ENCODE data around the gene CAMK4. TPM values are rescaled to one million over a fixed set of nuclear protein-coding genes. Genes with fewer than 3 reads are reported as not detected.

CAMK4 gene
- total and polyA plus RNA-seq, 2 donors (not counting 3 experiments of a cell fraction or from before 2014, with no cell fraction given), result 2.2 to 5.4 TPM

GRCh38 chr5:111535879-111536549 lies 311.8 kb downstream of the CAMK4 start:
- Histone ChIP-seq H3K9me1 (replicated peaks; ENCODE audit: control insufficient read depth, extremely low read depth, insufficient read depth, low read length) (no peaks in the 10 kb centered on the region), H3K4me1 (ENCODE audit: control insufficient read depth, extremely low read depth, insufficient read depth, low read length) (no peaks in the 10 kb centered on the region), H3K9ac (replicated peaks; ENCODE audit: extremely low read depth, insufficient read depth, low read length) (no peak overlapping the region), H2AFZ (ENCODE audit: low read depth, low read length) (no peak overlapping the region), H3K4me2 (ENCODE audit: insufficient read depth, low read length) (no peak overlapping the region), H3K79me2 (ENCODE audit: control insufficient read depth, insufficient read depth, low read length) (no peaks in the 10 kb centered on the region), H3K27me3 (ENCODE audit: control insufficient read depth in 2 of 2, insufficient read depth in 2 of 2, low read length in 2 of 2) (no peaks in the 10 kb centered on the region), H3K27ac (ENCODE audit: insufficient read depth, low read depth, low read length) (no peak overlapping the region), H3K4me3 (replicated peaks in 1 of 3; ENCODE audit: insufficient read depth in 1 of 3, low read depth in 1 of 3, low read length in 3 of 3) (no peak overlapping the region), H3K36me3 (ENCODE audit: control insufficient read depth in 2 of 2, extremely low read depth in 1 of 2, insufficient read depth in 2 of 2, low read length in 2 of 2) (no peaks in the 10 kb centered on the region), H3K9me3 (replicated peaks; ENCODE audit: control insufficient read depth, insufficient read depth, low read length) (no peaks in the 10 kb centered on the region), H4K20me1 (replicated peaks; ENCODE audit: control insufficient read depth, extremely low read depth, insufficient read depth, low read length) (no peaks in the 10 kb centered on the region)
- ChIA-PET POLR2A (no interaction called here), CTCF (interaction anchor here (1.2 to 3.7 kb wide), 2 partner anchors 14 to 16 kb away, joined by 4 to 15 read pairs; no protein-coding TSS in a partner anchor)
- TF ChIP-seq GATA2 (IDR thresholded peaks at IDR 0.05; ENCODE audit: insufficient read depth, insufficient read length, low read depth, low read length) (no peak), JUN (IDR thresholded peaks at IDR 0.05; ENCODE audit: borderline replicate concordance, insufficient read depth, insufficient read length, low read depth) (no peak), FOS (IDR thresholded peaks at IDR 0.05; ENCODE audit: borderline replicate concordance, insufficient read depth, low read length) (no peak), POLR2AphosphoS5 (IDR thresholded peaks at IDR 0.05; ENCODE audit: insufficient read depth, low read depth, low read length) (no peak), MAX (IDR thresholded peaks at IDR 0.05; ENCODE audit: insufficient read depth, insufficient read length) (no peak), POLR2A (IDR thresholded peaks at IDR 0.05; ENCODE audit: low read depth, low read length) (no peak), CTCF (IDR thresholded peaks at IDR 0.05; ENCODE audit: extremely low read depth in 1 of 2, insufficient read depth in 1 of 2, low read depth in 1 of 2, low read length in 2 of 2) (no peak), MYC (IDR thresholded peaks at IDR 0.05; ENCODE audit: low read depth, low read length) (no peak), EZH2 (IDR thresholded peaks at IDR 0.05; ENCODE audit: borderline replicate concordance, low read depth, low read length, severe bottlenecking) (no peak)
- dilution Hi-C loops (cut with MboI; ENCODE audit: extremely low pct_ligation_motif_present, low sequenced_read_pairs) (no loop called here), intact Hi-C loops (cut with micrococcal nuclease) (no loop called here)
- DNase-seq (ENCODE audit: low read depth, low spot score), result no peak
- no peak for FAIRE-seq
- no TSS peak for BruUV-seq (replicated peaks)
